Heart right ventricle (tissue), 16 donors: ENCODE measurements around the gene ASAH2B. TPM values are rescaled to one million over a fixed set of nuclear protein-coding genes. Genes with fewer than 3 reads are reported as not detected.
"Not testable (repeated sequence)": the region's sequence is repeated elsewhere in the genome, so short reads cannot be mapped to it uniquely, and the experiment has no call there.

ENCODE experiments used
- ATAC-seq, 8 donors: fragments of 200-7000 bp; cut with Tn5 transposase; one replicate each; pipeline ENCODE4 v1.9.1; 2020; ENCODE audit warnings: mild to moderate bottlenecking in 8 of 8, moderate library complexity in 8 of 8, moderate number of reproducible peaks in 1 of 8
- DNase-seq, 2 donors: peaks; one replicate each; pipeline ENCODE4 v3.0.0-alpha.2; 2020
- H3K27ac ChIP-seq, 10 donors: fragments of 200-600 bp; sonication (generic) in 2 of 10; one replicate each; pipeline versions ENCODE4 v1.5.0 to v1.8.0; 2020 to 2022; ENCODE audit warnings: mild to moderate bottlenecking in 3 of 10
- H3K27me3 ChIP-seq, 7 donors: fragments of 200-600 bp; one replicate each; pipeline ENCODE4 v1.8.0; 2021 to 2022; ENCODE audit warnings: mild to moderate bottlenecking in 2 of 7
- H3K36me3 ChIP-seq, 9 donors: fragments of 200-600 bp; sonication (generic) in 1 of 9; one replicate each; pipeline versions ENCODE4 v1.5.0 to v1.8.0; 2020 to 2022; ENCODE audit warnings: mild to moderate bottlenecking in 2 of 9
- H3K4me1 ChIP-seq, 9 donors: fragments of 200-600 bp; sonication (generic) in 1 of 9; one replicate each; pipeline versions ENCODE4 v1.5.0 to v1.8.0; 2020 to 2022; ENCODE audit warnings: mild to moderate bottlenecking in 4 of 9
- H3K4me3 ChIP-seq, 10 donors: fragments of 200-600 bp; sonication (generic) in 2 of 10; one replicate each; pipeline versions ENCODE4 v1.5.0 to v1.8.0; 2020 to 2022; ENCODE audit warnings: mild to moderate bottlenecking in 7 of 10, moderate library complexity in 2 of 10
- H3K9me3 ChIP-seq, 11 donors: fragments of 200-600 bp in 10 of 11; sonication (generic) in 2 of 11; one replicate each; pipeline versions ENCODE4 v1.5.0 to v1.8.0; 2013 to 2022; ENCODE audit warnings: mild to moderate bottlenecking in 2 of 11, control low read depth in 1 of 11, moderate library complexity in 1 of 11
- CTCF ChIP-seq, 9 donors: fragments of 200-600 bp; sonication (generic) in 2 of 9; IDR thresholded peaks; one replicate each; pipeline versions ENCODE4 v1.5.0 to v1.8.0; 2021 to 2022; ENCODE audit warnings: antibody characterized with exemption in 9 of 9, mild to moderate bottlenecking in 5 of 9, moderate library complexity in 1 of 9
- WGBS, 2 donors: extraction: QIAGEN DNeasy Blood & Tissue Kit; methylation state at CpG; one replicate each; pipeline ENCODE4 v1.1.7; 2013; ENCODE audit warnings: inconsistent platforms in 1 of 2; 5-methylcytosine and 5-hydroxymethylcytosine counted together
- intact Hi-C, 10 donors: fragments of 100-400 bp; cut with DNase I; formaldehyde crosslinking; loops; one replicate each; pipeline versions ENCODE4 v1.11.1 to v1.14.2; 2022
- polyA plus RNA-seq, 2 donors: library from polyadenylated mRNA; stranded (reverse); fragments of 200-250 nt; gene quantifications; one replicate each; pipeline ENCODE4 v1.2.3, GENCODE V29; 2013
- total RNA-seq, 10 donors: library from RNA; stranded (reverse); fragmentation: NEBNext Ultra II Directional in 3 of 10; extraction: Animal tissue kit (Norgen Biotek cat#: 25700) in 3 of 10; gene quantifications; one replicate each; pipeline versions ENCODE4 v1.2.1 to v1.2.4, GENCODE V29; 2021 to 2023
- donor health status: Arrhythmogenic right ventricular cardiomyopathy.
- donor health status: ischemic (EF 13 %, LVEDD 7.1; RV severe dilation, severe dysfunction).
- donor health status: healthy with polysubstance abuse.
- donor health status: DM: no; HTN: yes; CAD: no.
- donor health status: DM: no; HTN: no; CAD: no.
- donor health status: ischemic (EF 25% LVEDD 6.9; RV normal size, moderate dysfunction).
- donor health status: ischemic (EF 25% LVEDD 5.7; RV mildly dilated, moderate dysfunction).
- donor health status: healthy.
- donor health status: DM: yes; HTN: yes; CAD: no.
- donor health status: Ischemic cardiomyopathy.
- donor health status: ischemic (EF 35%, LVEDD 5.7; RV mildly dilated, moderate dysfunction).
- donor health status: nonischemic (EF 11% LVEDD 7.7; RV severe dilation, severe dysfunction).
- donor health status: DM: yes; HTN: yes; CAD: no.
- donor health status: PGD.
- donor health status: ischemic (EF 29% LVEDD 5.4; RV normal size, mild dysfunction).
- donor health status: nonischemic (EF 23%, LVEDD 6.1; RV moderate dilation, normal function).

Gene ASAH2B
- total and polyA plus RNA-seq, 12 donors, result 1.8 to 6.9 (median 3.9) TPM

- WGBS, 2 donors, result 66 to 69% methylated on average over 22 to 23 of the region's 23 CpGs
- H3K36me3 ChIP-seq, H3K9me3 ChIP-seq, intact Hi-C loops, DNase-seq: not testable (repeated sequence)
- Histone ChIP-seq H3K4me3 (peak overlapping the region; percentile 54 to 84 (median 72)), H3K27me3 (peaks cover 0 to 28% (median 0%) of the 10 kb centered on the region in 7 donors), H3K4me1 (peaks cover 2 to 14% (median 7%) of the 10 kb centered on the region in 9 donors), H3K27ac (peak overlapping the region; percentile 26 to 89 (median 78))
- ATAC-seq, result peak in 1 of 8 donors; percentile 54
Observed at GRCh38 chr10:50738987-50739617, 634 bp upstream of the ASAH2B start.

- H3K4me1 ChIP-seq, result peaks cover 2 to 14% (median 7%) of the 10 kb centered on the region in 9 donors
- ATAC-seq, result peak; percentile 40 to 73 (median 59)
- peaks cover 0 to 16% (median 0%) of the 10 kb centered on the region in 7 donors for H3K27me3 ChIP-seq
- peak overlapping the region; percentile 54 to 84 (median 72) for H3K4me3 ChIP-seq
- TF ChIP-seq CTCF (IDR thresholded peaks at IDR 0.05), result no peak
- H3K36me3 ChIP-seq, result no peaks in the 10 kb centered on the region
- intact Hi-C loops, result no loop called here
- peak overlapping the region; percentile 26 to 89 (median 78) for H3K27ac ChIP-seq
- WGBS, 2 donors, result 0 to 1% methylated on average over 8 of the region's 8 CpGs
- H3K9me3 ChIP-seq, result no peaks in the 10 kb centered on the region
- peak in 1 of 2 donors; percentile 5 for DNase-seq
Observed at GRCh38 chr10:50740293-50740648, 535 bp downstream of the ASAH2B start.

- DNase-seq, H3K36me3 ChIP-seq, H3K27ac ChIP-seq, H3K9me3 ChIP-seq, H3K4me3 ChIP-seq, ATAC-seq, intact Hi-C loops: not testable (repeated sequence)
- H3K4me1 ChIP-seq, result peaks cover 2 to 14% (median 7%) of the 10 kb centered on the region in 9 donors
- 92 to 94% methylated on average over 10 of the region's 10 CpGs for WGBS, 2 donors
- peaks cover 0 to 16% (median 0%) of the 10 kb centered on the region in 7 donors for H3K27me3 ChIP-seq
Observed at GRCh38 chr10:50742820-50743219, 3.1 kb downstream of the ASAH2B start.

GRCh38 chr10:50766774-50767513 is 27.2 kb downstream of the ASAH2B start:
- H3K4me1 ChIP-seq, H3K4me3 ChIP-seq, intact Hi-C loops, H3K36me3 ChIP-seq, H3K27me3 ChIP-seq, DNase-seq, ATAC-seq, H3K27ac ChIP-seq: not testable (repeated sequence)
- peaks cover 0 to 12% (median 0%) of the 10 kb centered on the region in 11 donors for H3K9me3 ChIP-seq
- 87 to 91% methylated on average over 4 to 5 of the region's 5 CpGs for WGBS, 2 donors

- H3K27ac ChIP-seq, DNase-seq, ATAC-seq, H3K4me1 ChIP-seq, H3K4me3 ChIP-seq, H3K27me3 ChIP-seq, H3K36me3 ChIP-seq, H3K9me3 ChIP-seq, intact Hi-C loops: not testable (repeated sequence)
- 89 to 92% methylated on average over 3 of the region's 3 CpGs for WGBS, 2 donors
Observed at GRCh38 chr10:50772042-50772441, 32.3 kb downstream of the ASAH2B start.

GRCh38 chr10:50774868-50775267 is 35.1 kb downstream of the ASAH2B start:
- TF ChIP-seq CTCF (IDR thresholded peaks at IDR 0.05), result peak in 1 of 9 donors; percentile 15
- ATAC-seq, result not testable (repeated sequence)
- 52 to 63% methylated on average over 2 of the region's 2 CpGs for WGBS, 2 donors

GRCh38 chr10:50780036-50780435 is 40.3 kb downstream of the ASAH2B start:
- H3K9me3 ChIP-seq, H3K27me3 ChIP-seq, H3K27ac ChIP-seq, H3K4me3 ChIP-seq, DNase-seq, intact Hi-C loops, H3K4me1 ChIP-seq, H3K36me3 ChIP-seq, ATAC-seq: not testable (repeated sequence)
- 74 to 85% methylated on average over 1 of the region's 1 CpG for WGBS, 2 donors

More at GRCh38 chr10:50774868-50775267, 35.1 kb downstream of the ASAH2B start:
- intact Hi-C loops, H3K9me3 ChIP-seq, H3K36me3 ChIP-seq, H3K4me3 ChIP-seq, DNase-seq, H3K27ac ChIP-seq, H3K4me1 ChIP-seq, H3K27me3 ChIP-seq: not testable (repeated sequence)

GRCh38 chr10:50782017-50782416 is 42.3 kb downstream of the ASAH2B start:
- H3K27ac ChIP-seq, H3K36me3 ChIP-seq, DNase-seq, intact Hi-C loops, H3K4me1 ChIP-seq, ATAC-seq, H3K4me3 ChIP-seq, H3K9me3 ChIP-seq, H3K27me3 ChIP-seq: not testable (repeated sequence)

GRCh38 chr10:50787962-50788361 is 48.2 kb downstream of the ASAH2B start:
- H3K4me1 ChIP-seq, H3K9me3 ChIP-seq, H3K27me3 ChIP-seq, H3K4me3 ChIP-seq, H3K27ac ChIP-seq, H3K36me3 ChIP-seq, intact Hi-C loops, DNase-seq, ATAC-seq: not testable (repeated sequence)
- WGBS, 2 donors, result 51 to 53% methylated on average over 5 of the region's 5 CpGs
